Stimulated activated CD8-positive, alpha-beta memory T cell treated with anti-CD3 and anti-CD28 coated beads, Interleukin-2, amount 100 ng/mL, for 1 hour (primary cell): Measurements from ENCODE around the gene ELMO1.

Experiments
- DNase-seq, 2 donors: peaks; one replicate each; pipeline ENCODE4 v3.0.0-alpha.2; 2020; ENCODE audit warnings: low read depth in 2 of 2

Gene ELMO1

DNA sequence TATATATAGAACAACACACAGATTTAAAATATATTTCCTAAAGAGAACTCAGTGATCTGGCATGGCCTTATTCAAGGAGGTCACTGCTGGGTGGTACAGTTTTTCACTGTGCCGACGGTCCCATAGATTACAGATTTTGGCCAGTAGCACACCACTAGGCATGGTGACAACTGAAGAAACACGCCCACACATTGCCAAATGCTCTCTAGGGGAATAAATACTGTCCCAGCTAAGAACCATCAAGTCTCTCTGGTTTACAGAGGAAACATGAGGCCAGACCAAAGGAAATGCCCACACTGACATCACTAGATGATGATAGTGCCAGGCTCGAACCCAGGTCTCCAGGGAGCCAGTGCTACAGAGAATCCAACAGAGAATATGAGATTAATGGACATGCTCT, 316.8 kb downstream of the ELMO1 start:
- DNase-seq = no peak

DNA sequence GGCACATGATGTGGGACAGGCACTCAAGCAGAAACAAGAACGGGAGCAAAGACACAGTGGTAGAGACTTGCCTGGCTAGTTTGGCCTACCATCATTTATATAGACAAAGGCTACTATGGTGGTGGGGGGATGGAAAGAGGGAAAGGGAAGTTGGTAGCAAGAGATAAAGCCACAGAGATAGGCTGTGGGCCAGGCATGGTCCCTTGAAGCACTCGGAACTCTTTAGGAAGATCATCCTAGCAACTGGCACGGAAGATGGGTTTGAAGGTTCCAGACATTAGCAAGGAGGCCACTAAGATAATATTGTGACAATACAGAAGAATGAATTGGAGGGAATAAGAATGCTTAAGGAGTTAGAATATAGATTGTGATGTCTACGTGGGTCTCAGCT, 319.6 kb downstream of the ELMO1 start:
- DNase-seq = no peak

DNA sequence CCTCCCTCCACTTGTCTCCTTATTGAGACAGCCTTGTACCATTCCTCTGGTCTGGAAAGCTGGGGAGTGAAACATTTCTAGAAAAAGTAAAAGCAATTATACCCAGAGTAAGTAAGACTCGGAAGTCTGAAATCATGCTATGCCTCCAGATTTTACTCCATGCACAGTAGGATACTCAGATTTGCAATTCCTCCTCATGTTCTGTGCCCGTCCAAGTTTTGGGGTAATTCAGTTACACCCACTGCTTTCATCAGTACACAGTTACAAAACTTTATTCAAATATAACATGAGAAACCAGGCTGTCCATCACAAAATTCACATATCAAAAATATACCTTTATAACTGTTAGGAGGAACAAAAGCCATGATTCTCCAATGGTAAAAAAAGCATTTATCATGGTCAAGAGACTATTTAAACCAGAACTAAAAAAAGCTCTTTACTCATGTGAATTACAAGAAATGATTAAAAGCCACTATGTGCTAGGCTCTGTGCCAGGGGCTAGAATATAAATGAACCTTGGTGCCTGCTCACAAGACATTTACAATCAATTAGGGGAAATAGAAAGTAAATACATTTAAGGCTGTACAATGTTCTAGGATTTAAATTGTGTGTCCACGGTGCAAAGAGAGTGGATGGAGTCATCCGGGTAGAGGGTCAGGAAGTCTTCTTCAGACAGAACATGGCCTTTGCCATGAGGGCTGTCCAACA, 320.2 kb downstream of the ELMO1 start:
- no peak for DNase-seq

DNA sequence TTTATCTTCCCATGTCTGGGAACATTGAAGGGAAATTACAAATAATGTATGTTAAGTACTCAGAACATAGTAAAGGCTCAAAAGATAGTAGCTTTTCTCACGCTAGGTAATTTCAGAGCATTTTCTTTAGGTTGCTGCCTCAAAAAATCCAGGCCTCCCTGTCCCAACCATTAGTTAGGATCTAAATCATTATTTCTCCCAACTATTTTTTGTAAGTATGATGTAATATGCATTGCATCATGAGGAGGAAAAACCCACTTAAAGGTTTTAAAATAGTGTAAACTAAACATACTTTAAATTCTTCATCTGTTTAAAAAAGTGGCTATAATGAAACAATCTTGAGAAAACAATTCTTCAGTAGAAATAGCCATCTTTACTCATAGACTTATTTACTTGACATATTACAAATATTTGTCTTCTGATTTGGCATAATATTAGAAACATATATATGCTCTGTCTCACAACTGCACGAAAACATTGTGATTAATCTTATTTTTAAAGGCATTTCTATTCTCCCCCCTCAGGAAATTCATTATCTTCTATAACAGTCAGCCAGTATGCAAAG, 329.3 kb downstream of the ELMO1 start:
- DNase-seq = no peak

DNA sequence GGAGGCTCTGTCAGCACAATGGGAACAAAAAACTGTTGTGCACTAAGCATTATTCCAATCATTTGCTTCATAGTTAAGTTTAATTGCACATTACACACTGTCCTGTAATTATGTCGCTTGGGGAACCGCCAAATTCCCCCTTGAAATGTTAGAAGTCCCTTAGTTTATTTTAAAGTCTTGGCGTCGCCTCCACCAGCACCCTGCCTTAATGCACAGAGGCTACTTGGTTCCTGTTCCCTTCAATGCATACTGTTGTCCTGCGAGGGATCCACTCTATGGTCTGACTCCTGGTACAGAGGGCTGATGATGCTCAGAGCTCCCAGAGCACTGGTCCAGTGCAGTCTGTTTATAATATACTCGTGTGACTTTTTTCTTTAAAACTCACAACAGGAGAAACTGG, 330.7 kb downstream of the ELMO1 start:
- no peak for DNase-seq

DNA sequence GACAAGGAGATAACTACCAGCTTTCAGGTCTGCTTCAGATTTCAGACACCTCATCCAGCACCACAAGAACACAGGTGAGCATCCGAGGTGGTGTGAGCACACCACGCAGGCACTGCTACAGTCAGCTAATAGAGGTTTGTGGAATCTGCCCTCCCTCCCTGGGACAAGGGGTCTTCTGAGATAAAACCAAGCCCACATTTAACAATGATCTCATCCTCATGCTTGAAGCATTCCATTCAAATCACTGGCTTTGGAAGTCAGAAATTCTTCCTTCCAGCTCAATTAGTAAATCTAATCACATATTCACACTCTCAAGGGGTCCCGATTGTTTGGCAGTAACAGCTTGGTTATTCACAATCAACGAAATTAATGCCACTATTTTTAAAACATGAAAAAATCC, 331.4 kb downstream of the ELMO1 start:
- DNase-seq = no peak

DNA sequence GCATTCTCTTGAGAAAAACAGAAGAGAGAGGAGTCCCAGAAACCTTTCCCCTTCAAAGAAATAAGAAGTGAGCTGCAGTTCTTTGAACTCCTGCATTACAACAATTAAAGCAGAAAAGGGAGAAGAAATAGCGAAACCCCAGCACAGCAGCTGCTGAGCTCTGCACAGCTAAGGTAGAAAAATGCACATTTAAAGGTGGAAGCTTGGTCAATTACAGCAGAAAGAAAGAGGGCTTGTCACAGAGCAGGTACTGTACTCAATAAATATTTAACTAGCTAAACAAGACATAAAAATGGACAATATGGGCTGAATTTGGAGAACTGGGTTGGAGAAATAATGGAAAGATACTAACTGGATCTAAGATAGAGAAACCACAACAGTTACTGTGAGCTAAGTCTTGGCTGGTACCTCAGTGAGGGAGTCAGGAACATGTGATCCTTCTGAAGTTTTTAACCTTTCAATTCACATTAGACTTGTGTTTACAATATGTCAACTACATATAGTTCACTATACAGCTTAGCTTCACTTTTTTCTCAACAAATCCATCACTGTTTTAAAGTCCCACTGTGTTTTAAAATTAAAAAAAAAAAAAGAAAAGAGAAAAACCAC, 332.5 kb downstream of the ELMO1 start:
- no peak for DNase-seq

DNA sequence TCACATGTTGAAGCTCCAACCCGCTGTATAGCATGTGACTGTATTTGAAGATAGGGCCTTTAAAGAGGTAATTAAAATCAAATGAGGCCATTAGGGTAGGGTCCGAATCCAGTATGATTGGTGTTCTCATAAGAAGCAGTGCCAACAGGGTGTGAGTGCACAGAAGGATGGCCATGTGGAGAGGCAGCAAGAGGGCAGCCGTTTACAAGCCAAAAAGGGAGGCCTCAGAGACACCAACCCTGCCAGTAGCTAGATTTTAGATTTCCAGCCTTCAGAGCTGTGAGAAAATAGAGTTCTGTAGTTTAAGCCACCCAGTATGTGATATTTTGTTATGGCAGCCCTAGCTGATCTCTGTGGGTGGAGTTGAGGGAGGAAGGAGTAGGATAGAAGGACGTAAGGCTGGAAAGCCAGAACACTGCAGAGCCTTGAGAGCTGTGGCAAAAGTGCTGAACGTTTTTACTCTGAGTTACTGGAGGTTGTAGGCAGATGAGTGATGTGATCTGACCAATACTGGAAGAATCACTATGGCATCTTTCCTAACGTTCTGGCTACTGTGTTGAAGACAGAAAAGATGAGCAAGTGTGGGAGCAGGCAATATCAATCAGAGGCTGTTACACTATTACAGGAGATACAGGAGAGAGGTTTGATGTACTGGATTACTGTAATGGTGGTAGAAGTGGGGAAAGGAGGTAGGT, 334.9 kb downstream of the ELMO1 start:
- DNase-seq = no peak

DNA sequence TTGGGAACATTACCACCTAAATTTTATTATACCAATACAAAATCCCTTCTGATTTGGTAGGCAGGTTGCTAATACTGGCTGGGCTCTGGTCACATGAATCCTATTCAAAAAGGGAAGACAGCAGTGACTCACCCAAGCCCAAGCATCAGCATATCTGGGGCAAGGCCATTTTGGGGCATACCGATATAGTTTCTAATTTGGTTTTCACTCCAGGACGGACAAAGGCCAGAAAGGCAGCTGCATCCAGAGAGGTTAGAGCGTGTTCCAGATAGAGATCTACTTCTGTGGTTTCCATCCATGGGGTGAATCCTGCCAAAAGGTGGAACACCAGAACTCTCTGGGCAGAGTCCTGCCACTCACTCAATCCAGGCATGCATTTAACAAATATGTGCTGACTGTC, 335.8 kb downstream of the ELMO1 start:
- no peak for DNase-seq

DNA sequence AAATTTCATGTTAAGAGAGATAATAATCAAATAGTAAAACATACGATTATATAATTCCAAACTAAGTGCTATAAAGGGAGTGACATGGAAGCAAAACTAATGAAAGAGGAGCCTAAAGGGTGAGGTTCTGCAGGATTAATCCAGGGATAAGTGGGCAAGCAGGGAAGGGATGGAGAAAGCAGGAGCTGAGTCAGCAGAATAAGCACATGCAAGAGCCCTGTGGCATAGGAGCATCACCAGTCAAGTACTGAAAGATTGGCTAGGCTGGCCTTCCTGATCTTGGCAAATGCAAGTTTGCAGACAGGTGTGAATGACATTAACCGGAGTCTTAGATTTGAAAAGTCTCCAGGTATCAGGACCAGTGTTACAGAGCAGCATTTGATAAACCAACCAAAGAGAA, 336.4 kb downstream of the ELMO1 start:
- no peak for DNase-seq

DNA sequence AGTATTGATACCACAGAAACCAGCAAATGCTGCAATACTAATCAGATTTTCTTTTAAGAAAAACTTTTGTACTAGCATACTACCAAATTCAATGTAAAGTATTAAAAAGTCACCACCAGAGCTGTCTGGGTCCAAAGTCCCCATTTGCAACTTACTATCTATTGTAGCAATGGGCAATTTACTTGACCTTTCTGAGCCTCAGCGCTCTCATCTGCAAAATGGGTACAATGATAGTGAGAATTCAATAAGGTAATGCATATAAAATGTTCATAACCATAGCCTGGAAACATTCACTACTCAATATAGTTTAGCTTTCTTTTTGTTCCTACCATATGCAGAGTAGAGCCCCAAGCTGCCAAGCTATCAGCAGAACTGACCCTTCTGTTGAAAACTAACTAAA, 337.2 kb downstream of the ELMO1 start:
- no peak for DNase-seq

DNA sequence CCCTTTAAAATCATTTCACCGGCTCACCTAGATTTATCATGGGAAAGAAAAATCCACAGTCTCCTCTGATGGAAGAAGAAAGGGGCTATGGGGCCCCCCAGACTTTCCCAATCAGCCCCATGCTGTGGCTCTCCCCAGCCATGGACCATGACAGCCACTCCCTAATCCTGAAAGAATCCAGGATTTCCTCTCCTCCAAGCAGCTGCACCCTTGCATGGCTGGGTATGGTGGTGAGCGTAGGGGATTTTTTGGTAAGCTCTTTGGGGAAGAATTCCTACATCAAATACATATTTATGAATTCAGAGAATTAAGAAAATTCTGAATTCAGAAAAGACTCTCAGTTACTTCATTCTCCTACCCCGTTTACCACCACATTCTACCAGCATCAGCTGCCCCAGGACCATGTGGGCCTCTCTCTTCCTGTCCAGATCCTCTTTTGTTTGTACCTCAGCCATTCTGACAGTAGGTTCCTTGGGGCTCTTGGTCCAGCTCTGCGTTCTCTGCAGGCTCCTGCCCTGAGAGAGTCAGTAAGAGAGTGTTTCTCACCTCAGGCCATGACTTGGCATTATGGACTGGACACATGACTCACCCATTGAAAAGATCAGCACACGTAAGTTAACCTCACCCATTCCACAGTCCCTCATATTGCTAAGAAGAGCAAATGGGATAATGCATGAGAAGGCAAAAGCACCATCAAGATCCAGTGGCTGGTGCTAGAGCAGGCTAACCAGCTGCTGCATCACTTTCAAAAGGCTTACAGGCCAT, 337.8 kb downstream of the ELMO1 start:
- DNase-seq = no peak

DNA sequence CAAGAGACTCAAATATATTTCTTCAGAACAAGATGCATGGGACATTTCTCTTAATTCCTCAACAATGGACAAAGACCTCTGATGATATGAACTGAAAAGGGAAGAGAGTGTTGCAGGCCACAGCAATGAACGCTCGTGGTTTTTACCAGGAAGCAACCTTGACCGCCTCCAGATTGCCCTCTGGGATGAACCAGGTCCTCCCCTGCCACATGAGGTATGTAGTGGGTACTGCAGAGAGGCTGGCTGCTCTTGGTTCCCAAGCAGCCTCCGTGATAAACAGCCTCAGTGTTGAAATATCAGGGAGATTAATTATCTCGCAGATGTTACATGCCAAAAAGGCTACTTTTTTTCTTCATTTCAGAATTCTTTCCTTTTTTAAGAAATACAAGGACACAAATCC, 338.8 kb downstream of the ELMO1 start:
- no peak for DNase-seq

DNA sequence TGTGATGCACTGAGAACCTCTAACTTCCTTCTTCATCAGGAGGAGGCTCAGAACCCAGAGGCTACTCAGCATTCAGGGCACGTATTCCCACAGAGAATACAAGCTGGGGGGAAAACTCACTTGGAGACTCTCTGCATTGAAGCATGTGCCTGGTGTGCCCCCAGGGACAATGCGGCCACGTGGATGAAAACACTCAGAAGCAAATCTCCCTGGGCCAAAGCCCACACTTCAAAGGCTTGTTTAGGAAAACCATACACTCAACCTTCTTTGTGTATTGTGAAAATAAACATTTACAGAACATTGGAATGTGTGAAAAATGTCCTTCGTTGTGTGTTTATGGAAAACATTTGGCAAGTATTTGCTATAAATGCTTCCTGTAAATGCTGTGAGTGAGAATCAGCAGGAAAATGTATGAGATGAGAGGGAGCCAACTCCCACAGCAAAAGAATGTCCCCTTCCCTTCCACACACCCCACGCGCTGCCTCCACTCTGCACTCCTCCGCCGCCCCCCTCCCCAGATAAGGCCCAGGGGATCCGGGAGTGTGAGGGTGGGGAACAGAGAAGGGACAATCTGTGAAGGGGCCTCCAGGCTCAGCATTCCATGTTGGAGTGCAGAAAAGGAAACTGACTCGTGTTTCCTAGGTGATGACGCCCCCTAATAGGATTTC, 339.5 kb downstream of the ELMO1 start:
- DNase-seq = no peak

DNA sequence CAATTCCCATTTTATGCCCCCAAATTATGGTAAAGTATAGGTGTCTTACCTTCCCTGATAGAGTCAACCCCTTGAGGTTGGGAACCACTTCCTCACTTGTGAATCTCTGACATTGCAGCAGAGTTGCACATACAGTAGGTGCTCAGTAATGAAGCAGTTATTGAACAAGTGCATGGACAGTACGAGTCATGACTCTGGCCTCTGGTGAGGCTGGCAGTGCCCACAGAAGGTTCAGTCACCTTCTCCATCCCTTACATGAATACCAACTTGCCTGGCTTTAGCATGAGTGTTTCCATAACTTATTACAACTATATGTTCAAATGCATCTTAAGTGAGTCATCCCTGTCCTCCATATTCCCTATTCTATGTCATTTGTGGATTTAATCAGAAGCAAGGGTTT, 340.0 kb downstream of the ELMO1 start:
- DNase-seq = no peak

DNA sequence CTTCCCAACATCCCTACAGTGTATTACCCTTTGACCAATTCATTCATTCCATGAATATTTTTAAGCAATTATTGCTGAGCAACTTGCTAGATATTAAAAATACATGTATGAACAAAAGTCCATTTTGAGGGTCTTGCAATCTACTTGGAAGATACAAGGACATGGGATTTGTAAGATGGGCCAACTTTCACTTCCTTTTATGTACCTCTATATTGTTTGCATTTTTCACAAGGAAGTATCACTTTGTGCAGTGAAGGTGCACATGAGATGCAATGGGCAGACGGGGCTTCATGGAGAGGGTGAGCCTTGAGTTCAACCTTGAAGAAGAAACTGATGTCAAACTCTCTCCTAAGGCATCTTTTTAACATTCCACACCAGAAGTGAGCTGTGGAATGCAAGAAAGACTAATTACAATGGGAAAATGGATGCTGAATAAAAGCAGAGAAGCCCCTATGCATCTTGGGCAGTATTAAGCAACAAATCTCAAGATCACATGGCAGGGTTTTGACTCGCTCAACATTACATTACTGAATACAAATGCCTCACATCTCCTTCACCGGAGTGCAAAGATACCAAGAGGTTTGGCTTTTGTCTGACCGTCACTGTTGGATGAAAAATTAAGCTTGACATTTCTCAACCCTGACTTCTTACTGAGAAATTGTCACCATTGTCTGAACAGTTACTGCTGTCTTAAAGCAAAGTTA, 341.5 kb downstream of the ELMO1 start:
- DNase-seq = no peak

DNA sequence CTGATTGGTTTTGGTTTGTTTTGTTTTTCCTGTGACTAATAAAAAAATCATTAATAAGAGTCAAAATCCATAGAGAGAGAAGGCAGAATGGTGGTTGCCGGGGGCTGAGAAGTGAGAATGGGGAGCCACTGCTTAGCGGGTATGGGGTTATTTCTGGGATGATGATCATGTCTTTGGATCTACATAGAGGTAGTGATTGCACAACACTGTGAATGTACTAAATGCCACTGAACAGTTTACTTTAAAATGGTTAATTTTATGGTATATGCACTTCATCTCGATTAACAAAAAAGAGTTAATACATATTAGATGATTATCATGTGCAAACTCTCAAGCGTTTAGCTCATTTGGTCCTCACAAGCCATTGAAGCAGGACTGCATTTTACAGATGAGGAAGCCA, 342.9 kb downstream of the ELMO1 start:
- no peak for DNase-seq

DNA sequence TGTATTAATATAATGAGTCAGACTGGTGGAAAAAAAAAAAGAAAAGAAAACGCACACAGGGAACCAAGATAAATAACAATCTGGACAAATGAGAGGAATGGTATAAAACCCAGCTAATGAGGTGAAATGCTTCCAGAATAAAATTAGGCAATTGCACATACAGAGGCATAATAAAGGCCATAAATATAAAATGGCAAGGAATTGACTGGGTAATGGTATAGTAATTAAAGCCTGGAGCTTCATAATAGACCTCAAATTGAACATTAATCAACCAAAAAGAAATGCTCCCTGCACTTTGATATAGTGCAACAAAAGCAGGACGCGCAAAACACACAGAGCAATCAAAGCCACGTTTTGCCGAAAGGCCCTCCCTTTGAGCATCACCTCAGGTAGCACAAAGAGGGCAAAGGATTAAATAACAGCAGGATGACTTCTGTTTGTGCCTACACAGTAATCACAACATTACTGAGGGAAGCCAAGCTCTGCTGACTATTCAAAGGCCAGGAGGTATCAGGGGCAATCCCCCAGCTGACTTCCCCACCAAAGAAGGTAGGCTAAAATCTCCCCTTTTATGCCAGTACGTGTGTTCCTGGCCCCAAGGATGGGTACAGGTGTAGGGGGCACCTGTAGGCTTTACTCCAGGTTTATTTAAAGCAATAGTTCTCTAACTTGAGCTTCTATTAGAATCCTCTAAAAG, 343.7 kb downstream of the ELMO1 start:
- no peak for DNase-seq

DNA sequence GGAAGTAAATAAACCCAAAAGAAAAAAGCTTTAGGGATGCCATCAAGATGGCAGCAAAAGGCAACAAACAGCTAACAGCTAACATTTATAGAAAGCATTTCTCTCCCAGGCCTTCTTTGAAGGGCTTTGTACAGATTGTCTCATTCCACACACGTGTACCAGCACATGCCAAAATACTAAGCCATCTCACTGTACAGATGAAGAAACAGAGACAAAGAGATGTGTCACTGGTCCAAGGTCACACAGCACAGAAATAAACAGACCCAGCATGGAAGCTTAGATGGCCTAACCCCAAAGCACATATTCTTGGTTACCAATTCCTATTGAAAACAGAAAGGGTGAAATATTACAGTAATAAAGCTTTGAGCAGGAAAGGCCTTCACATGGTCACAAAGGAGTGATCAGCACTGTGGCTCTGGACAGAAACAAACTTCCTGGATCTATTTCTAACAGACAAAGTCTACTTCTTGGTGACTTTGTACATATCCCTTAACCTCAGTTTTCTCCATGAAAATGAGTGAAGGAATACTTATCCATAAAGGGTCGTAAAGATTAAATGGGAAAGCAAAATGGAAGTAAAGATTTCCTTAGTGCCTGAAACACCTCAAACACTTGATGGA, 346.0 kb downstream of the ELMO1 start:
- no peak for DNase-seq

DNA sequence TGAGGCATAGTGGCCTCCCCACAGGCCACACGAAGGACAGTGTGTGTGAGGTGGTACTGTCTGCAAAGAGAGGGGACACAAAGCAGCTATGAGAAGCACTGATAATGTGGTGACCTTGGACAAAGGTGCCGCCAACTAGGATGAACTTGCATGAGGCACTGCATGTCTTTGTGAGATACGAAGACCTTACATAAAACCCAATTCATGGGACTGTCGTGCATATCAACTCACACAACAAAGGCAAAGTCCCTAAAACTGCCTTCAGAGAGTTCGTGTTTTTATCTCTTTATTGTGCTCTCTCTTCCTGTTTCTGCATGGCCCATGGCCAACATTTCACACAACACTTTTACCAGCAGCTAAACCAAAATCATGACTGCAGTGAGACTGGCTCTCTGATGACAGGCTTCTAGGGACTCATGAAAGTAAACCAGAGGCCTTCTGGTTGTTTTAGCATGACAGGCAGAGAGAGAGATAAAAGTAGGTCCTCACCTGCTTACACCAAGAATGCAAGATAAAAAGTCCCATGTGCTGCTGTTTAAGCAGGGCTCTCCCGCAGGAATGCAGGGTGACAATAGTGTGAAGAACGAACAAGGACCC, 347.8 kb downstream of the ELMO1 start:
- no peak for DNase-seq
